Erythroblast (primary cell): ENCODE data around the gene SPAG9.

ENCODE experiments used
- DNase-seq, 2 experiments: peaks; one replicate each; lab custom pipeline; 2025; lab: John Stamatoyannopoulos, UW
- GATA1 ChIP-seq: IDR thresholded peaks from 2 replicates; pipeline ENCODE4 v1.6.1; 2011; ENCODE audit warnings: low read depth, mild to moderate bottlenecking, control low read depth, low read length, moderate library complexity
- POLR2A ChIP-seq: IDR thresholded peaks from 2 replicates; pipeline ENCODE4 v1.6.1; 2011; ENCODE audit warnings: mild to moderate bottlenecking, low read length

Gene SPAG9

DNA sequence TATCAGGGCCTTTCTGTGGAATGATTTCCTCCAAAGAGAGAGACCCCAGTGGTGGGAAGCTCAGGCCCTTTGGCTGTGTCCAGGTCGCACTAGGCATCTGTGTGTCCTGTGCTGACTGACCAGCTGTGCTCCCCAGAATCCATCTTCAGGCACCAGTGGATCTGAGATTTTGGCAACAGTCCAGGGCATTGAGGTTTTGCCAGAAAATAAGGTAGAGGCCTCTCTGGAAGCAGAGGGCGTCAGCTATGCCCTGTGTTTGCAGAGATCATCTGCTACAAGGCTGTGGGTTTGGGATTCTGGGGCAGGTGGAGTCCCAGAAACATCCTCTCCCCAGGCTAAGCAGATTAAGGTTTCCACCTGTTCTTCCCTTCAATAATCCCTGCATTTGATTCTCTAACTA, 197.1 kb downstream of the SPAG9 start:
- TF ChIP-seq POLR2A: no peak
- TF ChIP-seq GATA1: no peak
- DNase-seq: peak in 1 of 2 experiments; percentile 20

DNA sequence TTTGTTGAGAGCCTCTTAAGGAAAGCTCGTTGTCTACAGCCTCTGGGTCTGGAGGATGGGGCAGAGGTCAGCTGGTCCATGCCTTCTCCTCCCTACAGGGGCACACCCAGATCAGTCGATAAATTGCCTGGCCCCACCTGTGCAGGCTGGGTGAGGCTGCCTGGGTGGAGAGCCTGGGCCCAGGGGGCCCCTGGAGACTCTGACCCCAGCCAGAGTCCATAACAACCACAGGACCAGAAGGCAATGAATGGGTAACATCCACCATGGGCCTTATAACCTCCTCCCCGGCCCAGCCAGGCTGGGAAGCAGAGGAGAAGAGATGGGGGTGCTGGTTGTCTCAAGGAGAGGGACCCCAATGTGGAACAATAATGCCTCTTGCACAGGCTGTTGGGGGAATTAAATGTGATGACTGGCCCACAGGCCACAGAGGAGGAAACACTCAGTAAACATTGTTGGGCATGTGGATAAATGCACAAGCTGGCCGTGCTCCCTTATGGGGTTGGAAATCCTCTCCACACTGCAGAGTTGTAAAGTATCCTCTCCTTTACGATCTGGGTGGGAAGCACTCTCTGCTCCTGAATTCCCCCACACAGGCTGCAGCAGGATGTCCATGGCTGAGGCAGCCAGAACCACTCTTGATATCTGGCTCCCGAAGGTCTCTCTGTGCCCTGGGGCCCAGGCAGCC, 197.8 kb downstream of the SPAG9 start:
- TF ChIP-seq GATA1 (no peak), POLR2A (no peak)
- no peak for DNase-seq

DNA sequence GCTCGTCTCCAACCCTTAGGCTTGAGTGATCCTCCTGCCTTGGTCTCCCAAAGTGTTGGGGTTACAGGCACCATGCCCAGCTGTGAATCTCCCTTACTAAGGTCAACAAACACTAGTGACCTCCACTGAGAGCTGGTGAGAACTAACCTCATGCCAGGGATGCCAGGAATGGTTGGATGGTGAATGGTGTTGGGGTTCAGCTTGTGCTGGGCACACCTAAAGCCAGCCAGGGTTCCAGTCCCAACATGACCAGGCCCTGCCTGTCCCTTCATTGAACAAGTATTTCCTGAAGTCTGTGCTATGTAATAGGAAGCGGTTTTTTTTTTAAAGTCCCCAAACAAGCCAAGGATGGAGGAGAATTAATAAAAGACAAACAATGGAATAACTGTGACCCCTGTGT, 198.6 kb downstream of the SPAG9 start:
- DNase-seq: no peak
- TF ChIP-seq GATA1: no peak
- TF ChIP-seq POLR2A: no peak

DNA sequence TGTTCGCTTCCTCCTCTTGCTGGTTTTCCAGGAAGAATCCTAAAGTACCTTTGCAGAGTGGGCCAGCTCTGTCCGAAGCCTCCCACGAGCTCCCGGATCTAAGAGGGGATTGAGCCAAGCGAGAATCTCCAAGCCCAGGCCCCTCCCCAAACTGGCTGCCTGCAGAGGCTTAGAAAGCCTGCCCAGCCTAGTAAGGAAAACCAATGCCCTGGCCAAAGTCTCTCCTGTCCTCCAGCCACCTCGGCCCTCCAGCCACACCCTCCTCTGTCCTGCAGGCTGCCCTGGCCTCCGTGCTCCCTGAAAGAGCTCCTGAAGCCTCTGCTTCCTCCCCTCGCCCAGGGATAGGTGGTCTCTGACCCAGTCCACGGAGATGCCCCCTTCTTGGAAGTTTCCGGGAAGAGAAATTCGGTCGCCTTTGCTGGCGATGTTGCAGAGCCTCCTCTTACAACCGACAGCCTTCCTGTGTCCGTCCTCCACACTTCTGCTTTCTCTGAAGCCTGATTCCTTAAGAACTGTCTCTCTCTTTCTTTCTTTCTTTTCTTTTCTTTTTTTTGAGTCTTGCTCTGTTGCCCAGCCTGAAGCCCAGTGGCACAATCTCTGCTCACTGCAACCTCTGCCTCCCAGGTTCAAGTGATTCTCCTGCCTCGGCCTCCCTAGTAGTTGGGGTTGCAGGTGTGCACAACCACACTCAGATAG, 199.6 kb downstream of the SPAG9 start:
- TF ChIP-seq GATA1 (no peak), POLR2A (no peak)
- DNase-seq: no peak

DNA sequence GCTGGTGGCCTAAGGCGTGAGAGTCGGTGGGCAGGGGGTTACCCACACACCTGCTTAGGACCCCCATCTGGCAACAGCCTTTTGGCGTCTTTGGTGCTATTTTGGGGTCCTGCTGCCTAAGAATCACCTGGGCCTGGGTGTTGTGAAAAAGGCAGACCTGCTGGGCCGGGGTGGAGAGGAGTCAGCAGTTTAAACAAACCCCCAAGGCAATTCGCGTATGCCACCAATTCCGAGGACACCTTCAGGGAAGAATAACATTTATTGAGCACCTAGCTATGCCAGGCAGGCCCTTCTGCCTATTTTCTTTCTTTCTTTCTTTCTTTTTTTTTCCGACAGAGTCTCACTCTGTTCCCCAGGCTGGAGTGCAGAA, 200.6 kb downstream of the SPAG9 start:
- TF ChIP-seq POLR2A (no peak), GATA1 (no peak)
- DNase-seq: no peak

DNA sequence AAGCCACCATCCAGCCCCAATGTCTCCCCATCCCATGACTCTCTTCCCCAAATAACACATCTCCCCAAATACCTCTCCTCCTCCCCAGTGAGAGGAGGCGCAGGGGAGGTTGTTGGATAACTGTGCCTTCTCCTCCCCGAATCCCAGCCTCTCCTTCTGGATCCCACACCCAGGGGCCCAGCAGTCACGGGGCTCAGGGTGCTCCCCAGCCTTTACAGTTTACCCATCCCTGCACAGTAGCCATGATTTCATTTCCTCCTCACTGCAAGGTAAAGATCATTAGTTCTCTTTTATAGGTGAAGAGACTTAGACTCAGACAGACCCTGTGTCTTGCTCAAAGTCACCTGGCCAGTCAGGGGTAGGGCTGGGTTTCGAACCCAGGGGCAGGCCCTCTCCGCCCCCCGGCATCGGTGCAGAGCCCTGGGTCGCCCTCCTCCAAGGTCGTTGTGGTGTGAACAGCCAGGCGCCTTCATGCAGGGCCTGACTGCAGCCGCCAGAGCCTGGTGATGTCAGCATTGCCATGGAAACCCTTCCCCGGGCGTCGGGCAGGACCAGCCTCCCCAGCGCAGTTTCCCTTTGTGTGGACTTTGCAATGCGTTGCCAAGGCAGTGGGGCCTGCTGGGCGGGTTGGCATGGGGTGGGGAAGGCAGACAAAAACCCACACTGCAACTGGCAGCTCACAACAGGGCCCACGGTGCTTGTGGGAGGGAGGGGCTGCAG, 201.2 kb downstream of the SPAG9 start:
- no peak for TF ChIP-seq GATA1
- TF ChIP-seq POLR2A: no peak
- peak; percentile 34 to 59 for DNase-seq

DNA sequence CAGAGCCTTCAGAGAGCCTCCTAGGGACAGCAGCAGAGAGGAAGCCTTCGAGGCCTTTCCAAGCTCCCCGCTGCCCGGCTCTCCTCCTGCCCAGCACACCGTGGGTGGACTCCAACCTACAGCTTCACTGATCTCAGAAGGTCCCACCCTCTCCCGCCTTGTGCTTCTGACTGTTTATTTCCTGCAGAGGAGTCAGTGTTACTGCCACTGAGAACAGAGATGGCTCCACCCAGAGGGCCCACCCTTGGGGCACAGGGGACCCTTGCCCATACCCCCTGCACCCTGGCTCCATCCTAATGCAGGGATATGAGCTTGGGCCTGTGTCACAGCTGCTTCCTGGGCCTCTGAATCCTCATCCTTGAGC, 201.8 kb downstream of the SPAG9 start:
- DNase-seq: no peak
- TF ChIP-seq GATA1 (no peak), POLR2A (no peak)

DNA sequence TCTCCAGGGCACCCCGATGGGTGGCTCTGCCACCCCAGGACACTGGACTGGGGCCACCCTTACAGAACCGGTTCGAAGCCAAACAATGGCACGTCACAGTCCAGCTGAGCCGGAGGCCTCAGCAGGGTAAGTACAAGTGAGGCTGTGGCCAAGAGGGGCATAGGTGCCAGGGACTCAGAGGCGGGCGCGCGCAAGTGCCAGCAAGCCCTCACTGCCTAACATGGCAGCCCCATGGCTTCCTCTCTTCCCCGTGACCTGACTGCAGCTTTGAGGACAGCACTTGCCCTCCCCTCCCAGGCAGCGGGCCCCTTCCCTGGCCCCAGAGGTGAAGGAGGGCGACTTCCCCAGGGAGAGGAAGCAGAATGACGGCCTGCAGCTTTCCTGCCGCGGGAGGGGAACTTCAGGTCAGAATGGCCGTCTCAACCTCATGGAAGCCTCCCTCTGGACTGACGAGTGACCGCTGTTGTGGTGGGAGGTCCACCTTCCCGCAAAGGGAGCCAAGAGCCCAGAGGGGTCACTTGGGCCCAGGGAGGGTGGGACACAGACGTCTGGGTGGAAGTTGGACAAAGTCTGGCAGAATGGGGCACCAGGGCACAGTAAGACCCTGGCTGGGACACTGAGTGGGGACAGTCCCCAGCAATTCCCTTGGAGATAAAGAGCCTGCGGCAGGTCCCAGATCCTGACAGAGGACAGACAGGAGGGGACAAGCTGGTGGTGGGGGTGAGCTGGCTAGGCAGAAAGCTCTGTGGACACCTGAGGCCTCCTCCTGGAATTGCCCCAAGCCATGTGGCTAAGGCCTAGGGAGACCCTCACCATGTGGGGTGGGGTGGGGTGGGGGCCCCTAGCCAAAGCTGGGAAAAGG, 202.4 kb downstream of the SPAG9 start:
- TF ChIP-seq GATA1 (no peak), POLR2A (no peak)
- DNase-seq: no peak

DNA sequence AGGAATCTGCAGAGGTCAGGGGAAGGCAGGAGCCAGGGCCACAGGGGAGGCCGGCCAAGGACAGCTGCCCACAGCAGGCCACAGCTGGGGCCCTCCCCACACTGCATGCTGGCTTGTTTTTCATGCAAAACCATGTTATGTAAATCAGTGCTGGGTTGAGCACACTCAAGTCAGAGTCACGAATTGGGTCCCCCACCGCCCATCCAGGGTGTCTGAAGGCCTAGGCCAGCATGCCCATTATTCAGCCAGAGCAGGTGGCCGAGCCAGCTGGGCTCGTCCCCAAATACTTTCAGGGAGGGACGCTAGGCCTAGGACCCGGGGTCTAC, 203.3 kb downstream of the SPAG9 start:
- DNase-seq: no peak
- TF ChIP-seq POLR2A: no peak
- TF ChIP-seq GATA1: no peak

DNA sequence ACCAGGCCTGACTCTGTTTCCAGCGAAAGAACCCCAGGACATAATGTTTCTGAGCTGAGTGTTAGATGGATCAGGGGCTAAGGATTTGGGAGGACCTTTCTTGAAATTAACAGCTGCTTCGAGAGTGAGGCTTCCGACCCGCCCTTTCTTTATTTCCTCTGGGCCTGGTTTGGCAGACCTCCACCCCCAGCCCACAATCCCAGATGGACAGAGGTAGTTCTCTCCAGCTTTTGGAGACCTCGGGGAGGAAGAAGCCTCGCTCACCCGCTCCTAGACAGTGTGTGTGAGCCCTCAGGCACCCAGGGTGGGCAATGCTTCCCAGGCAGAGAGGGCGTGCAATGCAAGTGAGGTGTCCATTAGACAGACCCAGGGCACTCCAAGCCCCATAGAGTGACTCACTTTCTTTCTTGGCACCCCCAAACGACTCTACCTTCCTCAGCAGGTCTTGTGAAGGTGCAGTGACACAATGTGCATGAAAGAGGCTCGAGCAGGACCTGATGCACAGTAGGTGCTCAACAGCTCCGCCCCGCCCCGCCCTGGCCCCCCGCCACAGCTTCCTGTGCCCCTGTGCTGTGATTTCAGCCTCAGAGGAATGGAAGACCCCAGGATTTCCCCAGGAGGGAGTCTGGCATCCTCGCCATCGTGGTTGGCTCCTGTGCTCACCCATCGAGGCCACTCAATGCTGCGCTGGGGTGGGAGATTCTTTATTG, 203.8 kb downstream of the SPAG9 start:
- TF ChIP-seq POLR2A: no peak
- no peak for TF ChIP-seq GATA1
- DNase-seq: no peak

DNA sequence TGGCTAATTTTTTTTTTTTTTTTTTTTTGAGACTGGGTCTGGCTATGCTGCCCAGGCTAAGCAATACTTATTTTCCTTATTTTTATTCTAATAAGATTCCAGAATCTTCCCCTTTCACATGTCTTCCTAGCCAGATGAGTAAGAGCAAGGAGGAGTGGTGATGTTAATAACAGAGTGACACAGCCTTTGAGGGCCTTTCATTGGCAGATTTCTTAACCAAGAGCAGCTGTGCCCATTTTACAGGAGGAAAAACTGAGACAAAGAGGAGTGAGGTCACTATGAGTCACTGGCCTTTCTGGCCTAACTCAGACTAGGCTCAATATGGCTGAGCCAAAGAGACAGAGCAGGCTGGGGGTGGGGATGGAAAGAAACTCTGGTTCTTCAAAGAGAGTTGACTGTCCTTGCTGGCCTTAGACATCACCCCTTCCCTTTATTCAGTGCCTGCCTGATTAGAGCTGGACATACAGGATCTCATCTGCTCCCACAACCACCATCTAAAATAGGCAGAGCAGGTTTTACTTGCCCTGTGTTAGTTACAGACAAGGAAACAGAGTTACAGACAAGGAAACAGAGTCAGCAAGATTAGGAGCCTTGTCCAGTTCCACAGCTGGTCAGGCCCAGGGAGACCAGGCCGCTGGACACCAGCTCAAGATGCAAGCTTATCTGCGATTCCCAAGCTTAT, 204.5 kb downstream of the SPAG9 start:
- TF ChIP-seq GATA1: no peak
- TF ChIP-seq POLR2A: no peak
- DNase-seq: peak in 1 of 2 experiments; percentile 10

DNA sequence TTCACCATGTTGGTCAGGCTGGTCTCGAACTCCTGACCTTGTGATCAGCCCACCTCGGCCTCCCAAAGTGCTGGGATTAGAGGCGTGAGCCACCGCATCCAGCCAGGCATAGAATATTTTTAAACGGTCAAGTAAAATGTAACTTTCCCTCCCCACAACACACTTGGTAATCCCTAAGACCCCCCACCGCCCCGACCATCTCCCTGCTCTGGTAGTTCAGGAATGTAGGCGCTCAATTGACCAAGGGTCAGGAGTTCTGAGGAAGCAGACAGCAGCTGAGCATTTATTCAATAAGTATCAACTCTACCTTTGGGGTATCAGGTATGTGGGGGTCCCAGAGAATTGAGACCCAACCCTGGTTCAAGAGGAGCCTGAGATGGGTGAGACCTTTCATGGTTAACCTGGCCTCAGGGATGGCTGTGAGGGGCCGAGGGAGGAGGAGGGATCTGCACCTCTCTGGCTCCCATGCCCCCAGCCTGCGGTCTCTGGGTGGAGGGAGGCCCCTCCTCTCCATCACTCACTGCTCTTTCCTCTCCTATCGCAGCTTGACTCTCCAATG, 206.1 kb downstream of the SPAG9 start:
- TF ChIP-seq GATA1: no peak
- TF ChIP-seq POLR2A: no peak
- no peak for DNase-seq

DNA sequence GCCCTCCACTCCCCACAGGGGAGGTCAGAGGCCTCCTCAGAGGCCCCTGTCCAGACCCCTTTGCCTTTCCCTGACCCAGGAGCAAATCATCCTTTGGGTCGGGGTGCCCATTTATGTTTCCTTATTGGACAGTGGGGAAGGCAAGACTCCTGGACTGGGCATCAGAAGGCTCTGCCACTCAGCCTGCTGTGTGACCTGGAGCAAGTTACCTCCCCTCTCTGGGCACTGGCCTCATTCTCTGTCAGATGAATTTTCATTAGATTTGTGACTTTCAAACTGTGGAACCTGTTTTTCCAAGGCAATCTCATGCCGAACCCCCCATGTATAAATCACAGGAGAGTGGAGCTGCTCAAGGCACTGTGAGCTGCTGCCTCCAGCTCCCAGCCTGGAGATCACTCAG, 207.5 kb downstream of the SPAG9 start:
- TF ChIP-seq GATA1 (no peak), POLR2A (no peak)
- no peak for DNase-seq
